ENCODE results near the gene TANC1. TPM values are rescaled to one million over a fixed set of nuclear protein-coding genes. Genes with fewer than 3 reads are reported as not detected.

The TANC1 gene
- total RNA-seq, 1 experiment from 2014 or later, result 2.5 TPM

DNA sequence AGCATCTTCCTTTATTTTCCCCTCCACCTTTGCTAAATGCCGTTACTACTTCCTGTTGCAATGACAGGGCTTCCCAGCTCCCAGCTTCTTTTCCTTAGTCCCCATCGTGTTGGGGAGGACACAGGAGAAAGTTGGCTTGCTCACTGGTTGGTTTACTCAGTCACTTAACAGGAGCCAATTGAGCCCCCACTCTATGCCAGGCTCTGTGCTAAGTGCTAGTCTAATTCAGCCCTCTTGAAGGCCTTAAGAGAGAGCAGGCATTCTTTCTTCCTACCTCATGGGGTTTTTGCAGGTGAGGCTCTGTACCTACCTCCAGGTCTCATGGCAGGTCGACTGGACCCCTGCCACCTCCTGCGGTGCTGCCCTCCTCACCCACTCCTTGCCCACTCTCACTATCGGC, 20.1 kb downstream of the TANC1 start:
- no peak overlapping the region for H2BK12ac ChIP-seq (ENCODE audit: insufficient read length, low read depth, low read length)
- H2AK5ac ChIP-seq (ENCODE audit: insufficient read length, low read length), result no peak overlapping the region
- WGBS (ENCODE audit: extremely low coverage, insufficient read length, low lambda C conversion rate), result no CpG with 5 or more reads among the region's 5 CpGs
- H3K79me2 ChIP-seq (ENCODE audit: insufficient read depth, low read length), result no peaks in the 10 kb centered on the region
- H3K4me3 Mint-ChIP-seq, result no peak overlapping the region
- H3K27me3 ChIP-seq (ENCODE audit: insufficient read depth, low read length), result no peaks in the 10 kb centered on the region
- no peaks in the 10 kb centered on the region for H3K23me2 ChIP-seq (ENCODE audit: insufficient read length, low read depth, low read length, poor library complexity, severe bottlenecking)
- H4K20me1 ChIP-seq (ENCODE audit: control insufficient read depth, insufficient read depth, insufficient read length), result no peaks in the 10 kb centered on the region
- no peak overlapping the region for H3K27ac Mint-ChIP-seq
- H2AFZ ChIP-seq (ENCODE audit: low read length), result no peak overlapping the region
- H2BK120ac ChIP-seq (ENCODE audit: low read depth, low read length, poor library complexity, severe bottlenecking), result no peak overlapping the region
- no peak overlapping the region for H3K27ac ChIP-seq (ENCODE audit: insufficient read length, low read depth, low read length)
- H4K5ac ChIP-seq (ENCODE audit: insufficient read length, low read depth, low read length), result no peak overlapping the region
- no peak overlapping the region for H3K23ac ChIP-seq (ENCODE audit: insufficient read length, low read depth, low read length)
- H3K14ac ChIP-seq (ENCODE audit: insufficient read depth, low read length), result no peak overlapping the region
- H3K4me1 Mint-ChIP-seq, result peaks cover 15 to 17% of the 10 kb centered on the region in 2 experiments
- H3K56ac ChIP-seq (ENCODE audit: insufficient read length, low read depth, low read length), result no peak overlapping the region
- H3K9me3 ChIP-seq (ENCODE audit: control insufficient read depth, low read depth, low read length), result no peaks in the 10 kb centered on the region
- no peak overlapping the region for H2BK15ac ChIP-seq (ENCODE audit: low read depth, low read length)
- no peak overlapping the region for H3K4ac ChIP-seq (ENCODE audit: low read depth, low read length)
- H3K79me1 ChIP-seq (ENCODE audit: insufficient read depth, low read depth, low read length, poor library complexity, severe bottlenecking), result peaks cover 3% of the 10 kb centered on the region
- TF ChIP-seq, protein P1, sequence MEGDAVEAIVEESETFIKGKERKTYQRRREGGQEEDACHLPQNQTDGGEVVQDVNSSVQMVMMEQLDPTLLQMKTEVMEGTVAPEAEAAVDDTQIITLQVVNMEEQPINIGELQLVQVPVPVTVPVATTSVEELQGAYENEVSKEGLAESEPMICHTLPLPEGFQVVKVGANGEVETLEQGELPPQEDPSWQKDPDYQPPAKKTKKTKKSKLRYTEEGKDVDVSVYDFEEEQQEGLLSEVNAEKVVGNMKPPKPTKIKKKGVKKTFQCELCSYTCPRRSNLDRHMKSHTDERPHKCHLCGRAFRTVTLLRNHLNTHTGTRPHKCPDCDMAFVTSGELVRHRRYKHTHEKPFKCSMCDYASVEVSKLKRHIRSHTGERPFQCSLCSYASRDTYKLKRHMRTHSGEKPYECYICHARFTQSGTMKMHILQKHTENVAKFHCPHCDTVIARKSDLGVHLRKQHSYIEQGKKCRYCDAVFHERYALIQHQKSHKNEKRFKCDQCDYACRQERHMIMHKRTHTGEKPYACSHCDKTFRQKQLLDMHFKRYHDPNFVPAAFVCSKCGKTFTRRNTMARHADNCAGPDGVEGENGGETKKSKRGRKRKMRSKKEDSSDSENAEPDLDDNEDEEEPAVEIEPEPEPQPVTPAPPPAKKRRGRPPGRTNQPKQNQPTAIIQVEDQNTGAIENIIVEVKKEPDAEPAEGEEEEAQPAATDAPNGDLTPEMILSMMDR (conservative IDR thresholded peaks at IDR 0.05), result no peak
- H2BK5ac ChIP-seq (ENCODE audit: insufficient read length, low read length), result no peak overlapping the region
- no peak overlapping the region for H4K91ac ChIP-seq (ENCODE audit: insufficient read length, low read depth, low read length)
- no peak for DNase-seq
- no peak overlapping the region for H3K18ac ChIP-seq (ENCODE audit: insufficient read length, low read depth, low read length)
- no peaks in the 10 kb centered on the region for H3K36me3 Mint-ChIP-seq (ENCODE audit: insufficient read depth in 1 of 3, low read depth in 3 of 3)
- H3K4me1 ChIP-seq (ENCODE audit: insufficient read depth, low read length), result 0 out of 2 replicates have a peak, but pooled peaks cover 6% of the 10 kb centered on the region
- no peak overlapping the region for H4K8ac ChIP-seq (replicated peaks; ENCODE audit: insufficient read length, low read depth, low read length)
- no peaks in the 10 kb centered on the region; a peak in 1 of 5 replicates for H3K9me3 Mint-ChIP-seq
- H3K9ac ChIP-seq (ENCODE audit: extremely low read depth, insufficient read length, low read length), result no peak overlapping the region
- no peaks in the 10 kb centered on the region for H3K27me3 Mint-ChIP-seq (ENCODE audit: low read depth)
- no peak overlapping the region for H3T11ph ChIP-seq (ENCODE audit: low read length)
- no peak overlapping the region for H3K4me2 ChIP-seq (ENCODE audit: insufficient read depth, insufficient read length, low read length)
- no peak overlapping the region for H2BK20ac ChIP-seq (ENCODE audit: low read depth, low read length, poor library complexity, severe bottlenecking)
